Uterus (tissue), 2 donors: ENCODE results near the gene ADGRD1.

Source experiments
- POLR2A ChIP-seq, 2 donors: fragments of 450-650 bp; IDR thresholded peaks; one replicate each; pipeline ENCODE4 v1.6.1; 2016; ENCODE audit warnings: antibody characterized with exemption in 2 of 2, mild to moderate bottlenecking in 1 of 2, moderate library complexity in 1 of 2
- TF ChIP-seq, protein P1 (sequence below), 4 experiments: fragments of 200-600 bp in 2 of 4; fragments of 450-650 bp in 2 of 4; sonication (generic) in 2 of 4; IDR thresholded peaks; one replicate each; pipeline ENCODE4 v1.5.1; 2016 to 2019; ENCODE audit warnings: antibody characterized with exemption in 4 of 4, mild to moderate bottlenecking in 2 of 4, moderate library complexity in 1 of 4

GRCh38 chr12:131157743-131158142, 204.0 kb downstream of the ADGRD1 start:
- TF ChIP-seq, protein P1, sequence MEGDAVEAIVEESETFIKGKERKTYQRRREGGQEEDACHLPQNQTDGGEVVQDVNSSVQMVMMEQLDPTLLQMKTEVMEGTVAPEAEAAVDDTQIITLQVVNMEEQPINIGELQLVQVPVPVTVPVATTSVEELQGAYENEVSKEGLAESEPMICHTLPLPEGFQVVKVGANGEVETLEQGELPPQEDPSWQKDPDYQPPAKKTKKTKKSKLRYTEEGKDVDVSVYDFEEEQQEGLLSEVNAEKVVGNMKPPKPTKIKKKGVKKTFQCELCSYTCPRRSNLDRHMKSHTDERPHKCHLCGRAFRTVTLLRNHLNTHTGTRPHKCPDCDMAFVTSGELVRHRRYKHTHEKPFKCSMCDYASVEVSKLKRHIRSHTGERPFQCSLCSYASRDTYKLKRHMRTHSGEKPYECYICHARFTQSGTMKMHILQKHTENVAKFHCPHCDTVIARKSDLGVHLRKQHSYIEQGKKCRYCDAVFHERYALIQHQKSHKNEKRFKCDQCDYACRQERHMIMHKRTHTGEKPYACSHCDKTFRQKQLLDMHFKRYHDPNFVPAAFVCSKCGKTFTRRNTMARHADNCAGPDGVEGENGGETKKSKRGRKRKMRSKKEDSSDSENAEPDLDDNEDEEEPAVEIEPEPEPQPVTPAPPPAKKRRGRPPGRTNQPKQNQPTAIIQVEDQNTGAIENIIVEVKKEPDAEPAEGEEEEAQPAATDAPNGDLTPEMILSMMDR (IDR thresholded peaks at IDR 0.05), result no peak
- TF ChIP-seq POLR2A (IDR thresholded peaks at IDR 0.05), result no peak
